Measurements from ENCODE around the gene HMCN2.

Gene HMCN2

GRCh38 chr9:130471411-130472183, 206.0 kb downstream of the HMCN2 start:
- no peak for DNase-seq (ENCODE audit: low spot score)

- no peak for DNase-seq (ENCODE audit: low spot score)
These were observed 206.7 kb downstream of the HMCN2 start for GRCh38 chr9:130472184-130472705.

GRCh38 chr9:130473009-130473408, 207.4 kb downstream of the HMCN2 start:
- DNase-seq (ENCODE audit: low spot score): no peak

- DNase-seq (ENCODE audit: low spot score): no peak
These were observed 208.0 kb downstream of the HMCN2 start for GRCh38 chr9:130473566-130473965.

GRCh38 chr9:130474106-130474505, 208.5 kb downstream of the HMCN2 start:
- DNase-seq (ENCODE audit: low spot score): no peak

- no peak for DNase-seq (ENCODE audit: low spot score)
These were observed 210.7 kb downstream of the HMCN2 start for GRCh38 chr9:130476151-130476730.

GRCh38 chr9:130477564-130477963, 212.0 kb downstream of the HMCN2 start:
- DNase-seq (ENCODE audit: low spot score): no peak

- no peak for DNase-seq (ENCODE audit: low spot score)
These were observed 212.6 kb downstream of the HMCN2 start for GRCh38 chr9:130478152-130478551.

GRCh38 chr9:130478736-130479575, 213.4 kb downstream of the HMCN2 start:
- DNase-seq (ENCODE audit: low spot score): no peak

GRCh38 chr9:130479587-130479986, 214.0 kb downstream of the HMCN2 start:
- no peak for DNase-seq (ENCODE audit: low spot score)

- no peak for DNase-seq (ENCODE audit: low spot score)
These were observed 215.1 kb downstream of the HMCN2 start for GRCh38 chr9:130480673-130481072.

GRCh38 chr9:130482463-130482862, 216.9 kb downstream of the HMCN2 start:
- DNase-seq (ENCODE audit: low spot score): no peak

GRCh38 chr9:130483371-130483971, 217.9 kb downstream of the HMCN2 start:
- no peak for DNase-seq (ENCODE audit: low spot score)
